Stimulated activated CD8-positive, alpha-beta memory T cell treated with anti-CD3 and anti-CD28 coated beads, Interleukin-12 subunit alpha, Interleukin-12 subunit beta, amount 100 ng/mL, for 1 hour (primary cell): ENCODE results near the gene INHBA.

Experiments used
- DNase-seq: peaks from one replicate; pipeline ENCODE4 v3.0.0-alpha.2; 2020; ENCODE audit warnings: low read depth

Gene INHBA

DNA sequence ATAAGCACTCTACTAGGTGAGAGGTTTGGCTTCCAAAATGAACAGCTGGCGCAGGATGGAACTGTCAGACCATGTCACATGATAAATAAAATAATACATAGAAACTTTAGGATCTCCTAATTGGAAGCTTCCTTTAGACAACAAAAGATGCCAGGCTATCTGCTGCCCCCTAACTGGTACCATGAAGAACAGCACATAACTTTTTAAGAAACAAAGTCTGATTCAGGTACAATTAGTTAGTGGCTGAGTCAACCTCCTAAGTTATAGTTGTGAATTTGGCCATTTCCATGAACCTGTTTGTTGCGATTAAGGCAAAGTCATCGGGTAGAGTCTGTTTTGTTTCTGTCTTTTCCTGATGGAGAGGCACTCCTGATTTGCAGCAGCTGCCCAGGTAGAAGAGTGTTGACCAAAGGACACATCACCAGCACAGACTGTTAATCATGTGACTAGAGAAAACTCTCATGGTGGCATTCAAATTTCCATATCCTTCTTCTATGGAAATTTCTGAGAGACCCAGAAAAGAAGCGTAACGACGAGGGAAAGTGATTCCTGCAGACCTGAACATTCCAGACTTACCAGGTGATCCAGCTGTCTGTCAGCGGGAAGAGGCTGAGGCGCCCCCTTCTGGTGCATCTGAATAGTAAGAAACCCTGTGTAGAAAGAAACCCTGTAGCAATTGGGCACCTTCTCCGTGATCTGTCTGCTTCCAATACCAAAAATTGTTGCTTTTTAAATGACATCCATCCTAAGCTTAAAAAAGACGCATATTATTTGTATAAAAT, 8.6 kb upstream of the INHBA start:
- DNase-seq, result no peak

DNA sequence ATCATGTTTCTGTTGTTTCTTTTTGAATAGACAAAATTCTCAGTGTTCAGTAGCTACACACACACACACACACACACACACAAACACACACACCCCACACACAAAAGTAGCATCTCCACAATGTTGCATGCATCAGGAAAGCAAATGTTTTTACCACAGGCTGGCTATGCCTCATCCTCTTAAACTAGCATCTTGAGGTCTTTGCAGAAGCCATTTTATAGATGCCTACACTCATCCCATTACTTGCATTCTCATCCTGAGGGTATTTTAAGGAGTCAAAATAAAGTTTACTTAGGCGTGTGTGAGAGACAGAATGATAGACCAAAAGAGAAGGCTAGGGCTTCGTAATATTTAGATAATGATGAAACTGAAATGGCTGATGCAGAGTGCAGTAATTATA, 7.9 kb upstream of the INHBA start:
- DNase-seq, result no peak

DNA sequence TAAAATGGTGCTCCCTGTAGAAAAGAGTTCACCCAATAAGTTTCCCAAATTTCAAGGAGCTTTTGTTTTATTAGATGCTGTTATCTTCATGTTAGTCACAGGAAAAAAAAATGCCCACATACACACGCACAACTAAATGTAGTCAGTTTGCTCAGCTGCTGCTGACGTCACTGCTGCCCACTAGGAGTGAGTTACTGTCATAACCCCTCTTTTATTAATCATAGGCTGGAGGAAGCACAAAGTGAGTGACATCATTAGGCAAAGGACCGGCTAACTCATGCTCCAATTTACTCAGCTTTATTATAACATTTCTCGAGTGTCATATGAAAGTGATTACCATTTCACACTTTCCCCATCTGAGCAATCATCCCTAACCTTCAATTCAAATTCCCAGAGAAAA, 6.7 kb upstream of the INHBA start:
- no peak for DNase-seq

DNA sequence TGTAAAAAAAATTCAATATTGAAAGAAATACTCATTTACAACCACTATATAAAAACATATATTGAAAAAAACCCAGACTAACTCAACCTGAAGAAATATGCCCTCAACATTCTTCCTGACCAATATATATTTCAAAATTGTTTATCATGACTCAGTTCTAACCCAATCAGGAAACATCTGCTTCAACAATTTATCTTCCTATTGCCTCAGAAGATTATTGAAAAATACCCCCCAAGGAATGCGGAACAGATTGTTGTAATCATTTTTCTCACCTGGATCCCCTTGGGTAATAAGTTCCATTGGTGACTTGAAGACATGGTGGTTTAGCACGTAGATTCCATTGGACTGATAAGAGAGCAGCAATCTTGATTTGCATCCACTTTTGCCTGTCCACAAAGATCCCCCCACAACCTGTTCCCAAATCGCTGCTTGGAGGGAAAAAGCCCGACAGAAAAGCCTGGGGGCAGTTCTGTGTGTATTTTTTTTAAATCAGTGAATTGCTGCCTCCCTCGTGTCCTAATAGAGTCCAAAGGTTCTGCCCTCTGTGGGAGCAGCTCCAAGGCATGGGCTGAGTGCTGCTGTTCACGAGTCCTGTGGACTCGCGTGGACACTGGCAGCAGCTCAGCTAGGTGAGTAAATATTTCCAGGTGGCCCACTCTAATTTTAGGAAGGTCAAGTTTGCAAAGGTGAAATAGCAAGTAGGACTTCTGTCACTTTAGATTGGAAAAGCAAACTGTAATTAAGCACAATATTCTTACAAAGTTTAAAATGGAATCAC, 5.9 kb upstream of the INHBA start:
- no peak for DNase-seq

DNA sequence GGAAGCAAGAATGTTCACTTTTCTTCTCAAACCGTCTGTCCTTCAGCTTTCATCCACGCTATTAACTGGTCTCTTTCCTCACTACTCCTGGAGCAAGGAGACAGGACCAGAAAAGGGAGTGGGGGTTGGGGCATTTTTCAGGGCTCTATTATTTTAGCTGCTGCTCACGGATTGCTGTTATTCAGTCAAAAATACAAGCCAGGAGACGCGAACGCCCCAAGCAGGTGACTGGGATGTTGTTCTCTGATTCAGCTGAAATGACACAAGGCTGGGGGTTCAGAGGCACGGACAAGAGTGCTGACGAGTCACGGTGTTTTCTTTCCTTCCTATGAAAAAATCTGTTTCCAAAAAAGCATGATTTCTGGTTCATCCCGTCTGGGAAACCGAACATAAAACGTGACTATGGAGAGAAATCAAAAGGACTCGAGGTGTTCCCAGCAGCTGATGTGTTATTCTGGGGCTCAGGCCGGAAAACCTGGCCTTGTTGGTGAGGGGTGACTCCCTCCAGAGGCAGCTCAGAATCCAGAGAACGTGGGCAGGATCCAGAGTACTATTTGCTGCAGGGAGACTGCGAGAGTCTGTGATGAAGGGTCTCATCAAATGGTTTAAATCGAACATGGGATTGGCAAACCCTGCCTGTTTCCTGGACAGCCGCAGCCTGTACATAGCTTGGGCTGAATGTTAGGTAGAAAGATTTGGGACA, 3.5 kb upstream of the INHBA start:
- no peak for DNase-seq

DNA sequence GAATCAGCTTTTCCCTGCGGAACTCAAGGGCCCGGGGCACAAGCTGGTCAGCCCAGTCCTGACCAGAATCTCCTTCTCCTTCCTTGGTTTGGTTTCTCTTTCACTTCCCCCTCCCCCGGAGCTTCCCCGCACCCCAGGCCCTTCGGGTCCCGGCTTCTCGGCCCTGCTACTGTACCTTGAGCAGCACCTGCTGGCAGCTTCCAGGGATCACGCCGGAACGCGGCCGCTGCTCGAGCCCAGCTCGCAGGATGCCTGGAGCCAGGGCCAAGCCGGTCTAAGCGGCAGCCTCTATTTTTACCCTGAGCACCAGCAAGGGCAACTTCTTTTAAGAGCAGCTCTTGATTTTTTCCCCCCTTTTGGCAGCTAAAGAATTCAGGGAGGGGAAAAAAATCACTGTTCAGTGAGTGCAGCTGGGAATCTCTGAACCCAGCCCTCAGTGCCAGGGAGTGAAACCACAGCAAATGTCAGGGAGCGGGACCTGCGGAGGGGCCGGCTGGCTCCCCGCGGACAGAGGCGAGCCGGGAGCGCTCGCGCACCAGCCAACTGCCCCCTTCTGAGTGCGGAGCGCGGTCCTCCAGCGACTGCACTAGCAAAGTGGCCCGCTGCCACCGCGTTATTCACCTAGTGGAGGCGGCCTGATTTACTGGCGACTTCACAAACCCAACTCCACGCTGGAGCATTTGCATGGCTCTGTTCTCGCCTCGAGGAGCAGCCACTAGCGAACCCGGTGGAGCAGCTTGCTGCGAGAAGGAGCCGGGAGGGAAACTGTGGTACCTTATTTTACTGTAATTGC, 2.4 kb upstream of the INHBA start:
- DNase-seq, result no peak

DNA sequence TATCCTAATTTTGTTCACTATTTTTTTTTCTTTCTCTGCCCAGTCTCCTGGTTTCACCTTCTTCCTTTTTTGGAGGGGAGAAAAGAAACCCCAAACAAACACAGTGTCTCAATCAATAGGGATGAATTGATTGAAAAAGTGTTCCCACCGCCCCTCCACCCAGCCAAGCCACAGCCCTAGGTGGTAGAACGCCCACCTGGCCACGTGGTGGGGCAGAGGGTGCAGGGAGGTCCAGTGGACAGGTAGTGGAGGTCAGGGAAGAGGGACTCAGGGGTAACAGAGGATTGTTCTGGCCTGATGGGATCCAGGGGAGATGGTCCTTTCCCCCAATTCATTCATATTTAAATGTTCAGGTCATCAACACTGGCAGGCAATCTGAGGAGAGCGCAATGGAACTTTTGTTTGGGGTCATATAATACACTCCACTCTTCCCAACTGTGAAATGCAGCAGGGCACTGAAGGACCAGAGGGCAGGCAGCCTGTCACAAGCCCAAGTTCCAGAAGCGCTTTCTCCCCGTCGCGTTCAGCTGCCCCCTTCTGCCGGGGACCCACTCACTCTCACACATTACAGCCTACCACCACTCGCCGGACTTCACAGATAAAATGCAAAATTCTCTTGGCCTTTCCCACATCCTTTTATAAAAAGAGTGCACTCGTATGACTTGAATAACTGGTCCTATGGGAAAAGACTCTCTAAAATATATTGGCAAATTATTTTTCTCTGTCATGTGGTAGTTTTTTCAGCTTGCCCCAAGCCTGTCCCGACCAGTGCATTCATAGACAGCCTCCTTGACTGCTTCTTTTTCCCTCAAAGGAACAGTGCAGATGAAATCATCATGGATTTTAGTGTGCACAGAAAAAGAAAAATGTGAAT, 1.6 kb downstream of the INHBA start:
- DNase-seq, result no peak

DNA sequence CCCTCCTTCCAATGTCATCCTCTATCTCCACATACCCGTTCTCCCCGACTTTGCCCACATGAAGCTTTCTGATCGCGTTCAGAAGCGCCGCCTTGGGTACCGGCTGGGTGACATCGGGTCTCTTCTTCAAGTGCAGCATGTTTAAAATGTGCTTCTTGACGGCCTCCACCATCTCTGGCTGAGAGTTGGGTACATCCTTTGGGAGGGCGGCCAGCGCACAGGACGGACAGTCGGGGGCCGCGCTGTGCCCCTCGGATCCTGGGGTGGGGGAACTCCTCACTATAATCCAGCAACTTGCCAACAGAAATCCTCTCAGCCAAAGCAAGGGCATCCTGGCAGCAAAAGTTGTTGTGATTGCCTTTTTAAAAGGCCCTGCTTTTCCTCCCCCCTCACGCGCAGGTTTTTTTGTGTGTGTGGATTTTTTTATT, 2.8 kb downstream of the INHBA start:
- DNase-seq, result no peak

DNA sequence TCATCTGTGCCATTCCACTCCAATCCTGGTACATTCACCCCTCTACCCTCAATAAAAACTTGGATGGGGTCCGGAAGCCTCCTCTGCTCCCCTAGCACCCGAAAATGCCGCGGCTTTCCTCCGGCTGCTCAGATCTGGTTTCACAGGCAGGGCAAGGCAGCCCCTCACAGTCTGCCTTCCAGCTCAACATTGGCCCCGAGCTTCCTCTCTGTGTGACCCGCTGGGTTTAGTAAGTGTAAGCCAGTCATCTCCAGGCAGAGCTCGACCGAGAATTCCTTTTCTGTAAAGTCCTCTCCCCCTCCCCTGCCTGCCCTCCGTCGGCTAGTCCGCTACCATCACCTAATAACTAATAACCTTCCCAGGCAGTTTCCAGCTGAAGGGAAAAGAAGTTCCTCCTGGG, 3.4 kb downstream of the INHBA start:
- no peak for DNase-seq

DNA sequence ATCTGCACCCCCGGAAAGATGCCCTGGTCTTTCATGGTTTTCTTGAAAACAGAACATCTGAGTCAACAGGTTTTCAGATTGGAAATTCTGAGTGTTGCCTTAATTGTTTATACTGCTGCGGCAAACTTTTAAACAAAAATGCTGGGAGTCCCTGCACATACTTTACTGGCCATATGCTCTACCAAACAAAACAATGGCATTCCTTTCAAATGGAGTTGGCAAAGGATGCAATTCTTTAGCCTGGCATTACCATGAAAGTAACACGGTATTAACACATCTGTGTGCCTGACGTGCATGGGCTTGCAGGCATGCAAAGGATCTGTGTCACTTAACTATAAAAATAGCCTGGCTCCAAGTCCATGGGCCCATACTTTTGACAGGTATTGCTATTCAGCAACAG, 4.2 kb downstream of the INHBA start:
- DNase-seq, result no peak

DNA sequence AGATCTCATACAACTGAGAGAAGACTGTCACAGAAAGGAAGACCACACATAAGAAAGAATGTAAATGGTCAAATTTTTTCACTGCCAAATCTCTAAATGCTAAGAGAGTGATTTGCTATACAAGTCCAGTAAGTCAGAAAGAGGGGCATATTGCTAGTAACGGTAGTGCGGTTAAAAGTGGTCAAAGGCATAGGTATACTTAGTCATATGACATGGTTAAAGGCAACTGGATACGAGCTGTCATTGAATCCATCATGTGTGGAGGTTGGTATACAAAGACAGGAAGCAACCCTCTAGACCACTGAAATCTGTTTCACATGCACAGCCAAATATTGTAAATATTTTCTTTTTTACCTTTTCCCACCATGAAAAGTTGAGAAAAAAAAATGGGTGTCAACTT, 4.8 kb downstream of the INHBA start:
- no peak for DNase-seq

DNA sequence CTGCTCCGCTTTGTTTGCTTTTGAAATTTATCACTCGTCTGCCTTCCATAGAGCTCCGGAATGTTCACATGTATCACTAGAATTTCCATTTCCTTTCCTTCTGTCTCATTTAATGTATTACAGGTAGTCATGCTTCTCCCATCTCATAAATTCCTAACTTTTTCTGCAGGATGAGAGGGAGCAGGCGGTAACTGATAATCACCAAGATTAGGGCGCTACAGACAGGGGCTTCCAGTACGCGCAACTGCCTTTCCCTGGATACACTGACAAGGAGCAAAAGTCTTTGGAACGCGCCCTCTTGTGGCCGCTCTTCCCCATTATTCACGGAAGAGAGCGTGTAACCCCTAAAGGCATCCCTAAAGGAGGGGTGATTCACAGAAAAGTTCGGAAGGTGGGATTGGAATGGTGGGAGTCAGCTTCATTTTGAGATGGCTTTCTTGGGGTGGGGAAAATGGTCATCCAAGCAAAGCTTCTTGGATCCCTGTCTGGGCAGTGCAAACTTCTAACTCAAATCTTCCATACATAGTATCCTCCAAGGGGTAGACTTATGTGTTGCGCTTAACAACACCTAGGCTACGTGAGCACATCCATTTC, 6.5 kb downstream of the INHBA start:
- DNase-seq, result no peak

DNA sequence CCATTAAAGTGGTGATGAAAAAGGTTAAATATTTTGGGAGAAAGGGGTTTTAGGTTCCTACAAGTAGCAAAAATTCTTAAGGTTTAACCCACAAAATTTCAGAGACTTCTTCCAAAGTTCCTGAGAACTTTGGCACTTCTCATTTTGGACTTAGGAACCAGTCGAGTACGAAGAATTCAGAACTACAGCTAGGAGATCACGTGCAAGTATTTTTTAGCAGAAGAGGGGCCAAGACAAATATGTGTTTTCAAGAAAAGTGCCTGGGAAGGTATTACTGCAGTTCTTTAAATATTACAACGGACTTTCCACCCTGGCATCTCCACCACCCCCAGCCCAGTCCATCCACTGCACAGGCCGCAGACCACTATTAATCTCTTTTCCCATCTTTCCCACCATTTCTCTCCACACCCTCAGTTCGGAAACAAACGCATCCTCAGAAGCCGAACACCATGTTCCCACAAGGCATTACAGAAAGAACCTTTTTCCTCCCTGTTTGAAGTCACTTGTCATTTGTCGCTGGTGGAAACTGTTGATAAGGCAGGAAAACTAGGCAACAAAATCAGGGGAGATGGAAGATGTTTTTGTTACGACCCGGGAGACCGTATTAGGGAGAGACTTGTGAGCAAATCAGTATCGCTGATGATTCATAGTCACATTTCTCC, 7.1 kb downstream of the INHBA start:
- no peak for DNase-seq

DNA sequence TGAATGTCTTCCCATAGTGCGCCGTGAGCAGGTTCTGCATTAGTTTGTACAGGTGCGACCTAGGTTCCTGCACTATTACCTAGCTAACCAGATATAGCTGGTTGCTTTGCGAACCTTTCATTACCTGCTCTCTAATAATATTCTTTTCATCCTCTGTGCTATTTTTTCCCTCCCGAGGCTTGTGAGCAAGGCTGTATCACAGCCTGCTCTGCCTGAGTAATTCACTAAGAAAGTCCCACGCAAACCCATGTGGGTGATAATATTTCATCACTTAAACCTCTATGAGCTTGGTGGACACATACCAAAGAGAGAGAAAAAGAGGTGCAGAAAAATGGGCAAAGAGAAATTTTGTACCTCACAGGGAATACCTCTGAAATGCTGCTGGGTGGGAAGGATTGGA, 8.4 kb downstream of the INHBA start:
- no peak for DNase-seq

DNA sequence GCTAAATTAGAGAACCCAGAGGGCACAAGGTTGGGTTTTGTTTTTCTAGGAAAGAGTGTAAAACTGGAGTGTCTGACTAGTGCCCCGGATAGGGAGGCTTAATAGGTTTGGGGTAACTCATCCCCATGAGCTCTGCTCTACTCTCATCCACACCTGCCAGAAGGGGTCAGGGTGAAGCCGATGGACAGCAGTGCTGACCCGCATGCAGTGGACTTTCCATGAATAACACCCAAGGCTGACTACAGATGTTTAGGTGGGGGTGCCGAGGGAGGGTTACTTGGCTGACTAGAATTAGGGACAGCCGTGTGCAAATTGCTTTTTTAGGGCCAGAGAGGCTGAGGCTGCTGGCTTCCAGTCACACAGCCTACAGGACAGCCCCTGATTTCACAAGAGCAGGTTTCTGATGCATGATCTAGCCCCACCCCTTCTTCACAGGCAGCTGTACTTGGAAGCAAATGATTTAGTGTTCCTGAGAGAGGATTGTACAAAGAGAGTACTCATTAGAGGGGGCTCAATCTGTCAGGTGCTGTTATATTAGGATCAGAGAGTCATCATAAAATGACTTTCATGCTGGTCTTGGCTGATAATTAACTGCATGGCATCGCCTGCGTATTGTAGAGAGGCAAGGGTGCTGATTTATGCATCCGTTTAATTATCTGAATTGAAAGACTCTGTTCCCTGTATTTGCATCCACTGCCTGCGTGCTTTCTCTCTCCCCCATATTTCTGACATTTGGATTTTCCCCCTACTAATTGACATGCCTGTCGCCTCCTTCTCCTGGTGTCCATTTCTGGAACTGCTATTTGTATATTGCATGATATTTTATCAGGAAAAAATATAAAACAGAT, 9.5 kb downstream of the INHBA start:
- no peak for DNase-seq

DNA sequence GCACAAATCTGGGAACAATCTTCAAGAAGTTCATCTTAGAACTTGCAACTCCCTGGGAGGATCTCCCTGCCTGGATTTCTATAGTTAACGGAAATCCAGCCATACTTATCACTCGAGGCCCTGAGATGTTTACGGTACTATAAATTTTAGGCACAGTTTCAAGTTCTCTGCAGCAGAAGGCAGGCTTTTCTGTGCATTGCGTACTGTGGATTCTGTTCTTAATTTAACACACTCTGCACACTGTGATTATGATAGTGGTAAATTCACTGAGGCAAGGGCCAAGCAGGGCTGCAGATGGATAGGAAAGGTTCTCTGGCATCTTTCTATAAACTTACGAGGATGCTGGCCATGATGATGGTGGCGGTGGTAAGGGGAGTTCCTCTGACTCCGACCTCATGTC, 10.6 kb downstream of the INHBA start:
- no peak for DNase-seq

DNA sequence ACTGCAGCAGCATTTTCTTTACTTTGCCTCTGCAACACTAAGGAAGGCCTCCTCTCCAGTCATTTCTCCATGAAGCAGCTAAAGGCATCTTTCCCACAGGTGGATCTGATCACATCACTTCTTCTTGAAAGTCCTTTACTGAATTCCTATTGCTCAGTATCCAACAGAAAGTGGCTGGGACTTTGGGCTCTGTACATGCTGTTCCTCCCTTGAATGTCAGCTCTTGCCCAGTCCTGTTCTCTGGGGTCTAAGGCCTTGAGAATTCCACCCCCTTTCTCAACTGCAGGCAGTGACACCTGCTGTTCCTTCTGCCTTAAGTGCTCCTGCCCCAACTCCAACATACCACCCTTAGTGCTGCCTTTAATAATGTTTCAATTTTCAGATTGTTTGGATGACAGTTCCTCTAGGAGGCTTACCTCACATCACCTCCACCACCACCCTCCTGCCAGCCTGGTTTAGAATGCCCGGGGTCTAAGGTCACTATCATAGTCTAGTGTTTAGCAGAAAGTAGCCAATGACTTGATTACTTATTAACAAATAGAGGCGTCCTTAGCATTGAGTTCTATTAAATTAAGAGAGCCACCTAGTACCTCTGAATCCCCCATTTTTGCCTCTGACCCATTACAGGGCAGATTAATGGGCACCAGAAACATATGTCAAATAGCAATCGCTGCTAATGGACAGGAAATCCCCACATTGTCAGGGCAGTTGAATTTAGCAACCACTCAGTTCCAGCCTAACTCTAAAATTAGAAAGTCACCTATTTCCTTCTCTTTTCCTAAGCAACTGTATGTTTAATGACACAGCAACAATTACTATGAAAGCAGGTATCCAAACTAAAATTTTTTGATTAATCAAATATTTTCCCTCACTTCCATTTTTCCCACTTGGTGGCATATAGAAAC, 11.4 kb downstream of the INHBA start:
- no peak for DNase-seq

DNA sequence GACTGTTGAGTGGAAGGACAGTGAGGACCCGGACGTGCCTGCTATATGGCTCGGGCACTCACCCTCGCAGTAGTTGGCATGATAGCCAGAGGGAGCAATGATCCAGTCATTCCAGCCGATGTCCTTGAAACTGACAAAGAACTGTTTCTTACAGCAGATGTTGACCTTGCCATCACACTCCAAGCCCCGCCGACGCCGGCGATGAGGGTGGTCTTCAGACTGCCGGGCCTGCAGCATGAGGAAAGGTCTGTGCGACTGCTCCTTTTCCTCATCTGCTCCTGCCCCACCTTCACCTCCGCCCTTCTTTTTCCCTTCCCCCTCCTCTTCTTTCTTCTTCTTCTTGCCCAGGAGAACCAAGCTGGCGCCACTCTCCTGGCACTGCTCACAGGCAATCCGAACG, 13.1 kb downstream of the INHBA start:
- DNase-seq, result no peak
